CD4-positive, alpha-beta T cell treated with Interferon gamma for 1 hour (primary cell): ENCODE data around the gene PAK2.
"Not testable (repeated sequence)": the region's sequence is repeated elsewhere in the genome, so short reads cannot be mapped to it uniquely, and the experiment has no call there.

Experiments used
- DNase-seq: peaks from one replicate; pipeline ENCODE4 v3.0.0-alpha.2; 2020

PAK2 gene

DNA sequence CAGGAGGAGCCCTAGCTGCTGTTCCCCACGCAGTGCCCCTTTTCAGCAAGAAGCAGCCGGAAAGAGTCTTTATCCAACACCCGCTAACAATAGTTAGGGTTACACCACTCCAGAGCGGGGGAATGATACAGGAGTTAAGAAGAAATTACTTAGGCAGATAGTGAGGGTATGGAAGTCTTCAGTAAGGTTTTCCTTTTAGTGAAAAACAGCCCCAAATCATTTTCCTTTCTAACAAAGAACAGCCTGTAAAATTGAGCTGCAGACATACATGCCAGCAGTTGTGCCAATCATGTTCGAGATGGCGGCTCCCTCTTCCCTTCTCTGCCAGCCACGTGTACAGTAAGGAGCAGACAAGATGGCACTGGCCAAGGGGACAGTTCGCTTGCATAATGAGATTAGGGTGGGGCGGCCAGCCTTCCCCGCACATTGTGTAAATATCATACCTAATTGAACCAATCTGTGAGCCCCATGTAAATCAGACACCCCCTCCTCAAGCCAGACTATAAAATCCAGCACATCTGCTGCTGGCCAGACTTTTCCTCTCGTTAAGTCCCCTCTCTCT lies 109.6 kb downstream of the PAK2 start:
- DNase-seq = no peak

- DNase-seq = not testable (repeated sequence)
These were observed 123.3 kb downstream of the PAK2 start for GRCh38 chr3:196863000-196863399.

GRCh38 chr3:196867155-196867506 lies 127.5 kb downstream of the PAK2 start:
- no peak for DNase-seq

DNA sequence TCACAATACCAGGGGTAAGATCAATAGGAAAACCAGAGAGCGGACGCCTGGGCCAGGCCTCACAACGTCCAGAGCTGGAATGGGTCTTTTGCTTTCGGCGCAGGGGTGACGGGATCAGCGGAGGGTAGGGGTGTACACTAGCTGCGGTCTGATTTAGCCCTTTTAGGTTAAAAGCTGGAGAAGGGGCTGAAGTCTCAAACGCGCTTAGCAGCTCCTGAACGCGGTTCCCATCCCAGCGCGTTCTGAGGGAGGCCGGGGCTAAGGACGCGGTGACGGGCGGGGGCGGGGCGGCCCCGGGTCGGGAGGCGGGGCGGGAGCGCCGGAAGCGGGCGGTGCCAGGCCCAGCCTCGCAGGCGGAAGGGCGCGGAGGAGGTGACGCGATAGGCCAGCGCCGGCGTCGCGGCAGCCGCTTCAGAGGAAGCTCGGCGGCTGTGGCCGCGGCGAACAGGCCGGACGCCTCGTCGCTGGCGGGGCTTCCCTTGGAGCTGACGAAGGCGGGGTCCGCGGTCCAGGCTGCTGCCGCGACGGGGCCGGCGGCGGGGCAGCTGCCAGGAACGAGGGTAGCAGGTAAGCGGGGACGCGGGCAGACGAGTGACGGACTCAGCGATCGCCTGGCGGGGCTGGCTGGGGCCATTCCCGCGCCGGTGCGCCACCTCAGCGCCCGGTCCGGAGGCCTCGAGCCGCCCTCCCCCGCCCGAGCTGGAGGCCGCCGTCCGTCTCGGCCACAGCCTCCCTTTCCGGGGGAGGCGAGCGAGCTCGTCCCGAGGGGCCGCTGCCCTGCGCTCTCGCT lies 128.0 kb downstream of the PAK2 start, which contains the start of gene SENP5:
SENP5 (plus strand) TSS at position 414 of the 790 bp plus-strand sequence. CDS start 17,262 bp downstream, outside the sequence.
- peak; percentile 87 for DNase-seq

- DNase-seq = peak; percentile 1
These were observed 128.6 kb downstream of the PAK2 start for GRCh38 chr3:196868297-196868661.

GRCh38 chr3:196872316-196872715 lies 132.7 kb downstream of the PAK2 start:
- no peak for DNase-seq

DNA sequence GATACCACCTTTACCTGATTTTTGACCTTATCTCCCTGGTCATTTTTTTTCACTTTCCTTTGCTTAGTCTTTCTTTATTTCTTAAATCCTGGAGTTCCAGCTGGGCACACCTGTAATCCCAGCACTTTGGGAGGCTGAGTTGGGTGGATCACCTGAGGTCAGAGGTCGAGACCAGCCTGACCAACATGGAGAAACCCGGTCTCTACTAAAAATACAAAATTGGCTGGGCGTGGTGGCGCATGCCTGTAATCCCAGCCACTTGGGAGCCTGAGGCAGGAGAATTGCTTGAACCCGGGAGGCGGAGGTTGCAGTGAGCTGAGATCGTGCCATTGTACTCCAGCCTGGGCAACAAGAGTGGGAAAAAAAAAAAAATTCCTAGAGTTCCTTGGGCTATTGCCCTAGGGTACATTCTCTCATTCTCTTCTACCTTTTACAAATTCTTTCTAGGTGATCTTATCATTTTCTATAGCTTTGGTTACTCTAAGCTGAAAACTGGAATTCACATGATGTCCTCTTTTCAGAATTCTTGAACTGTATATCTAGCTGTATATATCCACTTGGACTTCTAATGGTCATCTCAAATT lies 134.9 kb downstream of the PAK2 start:
- DNase-seq = not testable (repeated sequence)

DNA sequence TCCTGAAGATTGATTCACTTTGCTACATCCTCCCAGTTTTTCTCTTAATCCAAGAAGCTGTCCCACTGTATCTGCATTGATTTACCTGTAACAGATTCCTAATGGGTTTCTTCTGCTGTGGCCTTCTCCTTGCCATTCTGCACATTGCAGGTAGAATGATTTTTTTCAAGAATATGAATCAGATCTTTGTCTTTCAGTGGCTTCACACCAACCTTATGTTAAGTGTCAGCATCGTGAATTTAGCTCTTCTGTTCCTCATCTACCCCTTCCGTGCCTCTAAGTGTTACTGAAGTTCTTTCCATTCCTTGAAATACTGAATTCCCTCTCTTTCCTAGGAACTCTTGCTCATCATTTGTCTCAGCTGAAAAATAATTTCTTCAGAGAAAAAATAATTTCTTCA lies 135.6 kb downstream of the PAK2 start:
- DNase-seq = no peak
